Neuronal stem cell (in vitro differentiated cells): Measurements from ENCODE around the gene NDUFS7.
A peak's percentile ranks its signal among the peaks of the same experiment; 100 is the strongest.

Experiments
- DNase-seq: peaks from one replicate; pipeline ENCODE4 v3.0.0-alpha.2; 2013; ENCODE audit warnings: low spot score
- H2AFZ ChIP-seq: one replicate; pipeline ENCODE4 v1.6.1; 2013; ENCODE audit warnings: mild to moderate bottlenecking, low read length, inconsistent platforms
- H2AK5ac ChIP-seq: 2 replicates; pipeline ENCODE4 v1.6.1; 2013; ENCODE audit warnings: low read depth, mild to moderate bottlenecking, inconsistent platforms, low read length, moderate library complexity, mixed read lengths
- H2BK120ac ChIP-seq: 2 replicates; pipeline ENCODE4 v1.6.1; 2013; ENCODE audit warnings: low read depth, mild to moderate bottlenecking, inconsistent platforms, low read length, moderate library complexity, mixed read lengths
- H2BK12ac ChIP-seq: one replicate; pipeline ENCODE4 v1.6.1; 2013; ENCODE audit warnings: low read length, inconsistent platforms
- H2BK15ac ChIP-seq: 2 replicates; pipeline ENCODE4 v1.6.1; 2013; ENCODE audit warnings: mild to moderate bottlenecking, low read length, inconsistent platforms, mixed read lengths
- H2BK5ac ChIP-seq: one replicate; pipeline ENCODE4 v1.6.1; 2013; ENCODE audit warnings: inconsistent platforms, mild to moderate bottlenecking, low read length, moderate library complexity
- H3K14ac ChIP-seq: one replicate; pipeline ENCODE4 v1.6.1; 2013; ENCODE audit warnings: low read length, inconsistent platforms
- H3K18ac ChIP-seq: 2 replicates; pipeline ENCODE4 v1.6.1; 2013; ENCODE audit warnings: low read length, inconsistent platforms
- H3K23ac ChIP-seq: 2 replicates; pipeline ENCODE4 v1.6.1; 2013; ENCODE audit warnings: low read depth, mild to moderate bottlenecking, mixed read lengths, low read length, inconsistent platforms; ENCODE audit not compliant: poor library complexity
- H3K27ac ChIP-seq: replicated peaks from 3 replicates; pipeline ENCODE4 v1.5.1; 2013; ENCODE audit warnings: low read length, inconsistent platforms
- H3K27me3 ChIP-seq, 3 experiments: 2 replicates each; pipeline ENCODE4 v1.6.1; 2013; ENCODE audit warnings: low read length in 3 of 3, mild to moderate bottlenecking in 2 of 3, inconsistent platforms in 1 of 3, low read depth in 1 of 3, mixed read lengths in 1 of 3, moderate library complexity in 1 of 3; ENCODE audit not compliant: control insufficient read depth in 3 of 3, insufficient read depth in 3 of 3
- H3K36me3 ChIP-seq, 2 donors: replicated peaks in 1 of 2; 2 replicates each; pipeline ENCODE4 v1.6.1; 2013; ENCODE audit warnings: low read length in 2 of 2; ENCODE audit not compliant: control insufficient read depth in 2 of 2, insufficient read depth in 2 of 2
- H3K4ac ChIP-seq: 2 replicates; pipeline ENCODE4 v1.6.1; 2013; ENCODE audit warnings: inconsistent platforms, mild to moderate bottlenecking, low read length, moderate library complexity
- H3K4me1 ChIP-seq, 2 donors: 1 replicate in 1 of 2; 2 replicates in 1 of 2; pipeline ENCODE4 v1.6.1; 2013; ENCODE audit warnings: low read length in 2 of 2, low read depth in 1 of 2; ENCODE audit not compliant: control insufficient read depth in 2 of 2, insufficient read depth in 1 of 2
- H3K4me2 ChIP-seq: one replicate; pipeline ENCODE4 v1.6.1; 2013; ENCODE audit warnings: mild to moderate bottlenecking, low read length, inconsistent platforms; ENCODE audit not compliant: insufficient read depth, poor library complexity, severe bottlenecking
- H3K4me3 ChIP-seq, 2 donors: 2 replicates each; pipeline ENCODE4 v1.5.1; 2013; ENCODE audit warnings: low read length in 2 of 2, mild to moderate bottlenecking in 2 of 2, inconsistent platforms in 1 of 2, moderate library complexity in 1 of 2
- H3K79me1 ChIP-seq: one replicate; pipeline ENCODE4 v1.6.1; 2013; ENCODE audit warnings: low read depth, mild to moderate bottlenecking, inconsistent platforms, low read length, moderate library complexity
- H3K9ac ChIP-seq: one replicate; pipeline ENCODE4 v1.6.1; 2013; ENCODE audit warnings: mild to moderate bottlenecking, low read depth, low read length, inconsistent platforms; ENCODE audit not compliant: poor library complexity
- H3K9me3 ChIP-seq, 2 donors: replicated peaks in 1 of 2; 2 replicates each; pipeline versions ENCODE3 to v1.6.1; 2013; ENCODE audit warnings: low read length in 2 of 2, mild to moderate bottlenecking in 2 of 2, inconsistent platforms in 1 of 2, low read depth in 1 of 2, mixed read lengths in 1 of 2, moderate library complexity in 1 of 2; ENCODE audit not compliant: control insufficient read depth in 2 of 2, insufficient read depth in 1 of 2
- H4K8ac ChIP-seq: one replicate; pipeline ENCODE4 v1.6.1; 2013; ENCODE audit warnings: low read depth, mild to moderate bottlenecking, inconsistent platforms, low read length, moderate library complexity
- H4K91ac ChIP-seq: one replicate; pipeline ENCODE4 v1.6.1; 2013; ENCODE audit warnings: low read length, low read depth, mild to moderate bottlenecking, inconsistent platforms; ENCODE audit not compliant: poor library complexity
- whole genome bisulfite sequencing, 2 donors: extraction: QIAGEN DNeasy Blood & Tissue Kit; methylation state at CpG; one replicate each; pipeline ENCODE4 v1.1.7; 2013; ENCODE audit warnings: missing lambda C conversion rate in 2 of 2, mixed read lengths in 1 of 2; ENCODE audit not compliant: insufficient read length in 2 of 2, insufficient replicate concordance in 1 of 2; ENCODE audit errors: extremely low coverage in 2 of 2; 5-methylcytosine and 5-hydroxymethylcytosine counted together

Gene NDUFS7

GRCh38 chr19:1435378-1435989 is 51.8 kb downstream of the NDUFS7 start:
- Histone ChIP-seq H3K9me3 (no peaks in the 10 kb centered on the region), H3K23ac (no peak overlapping the region), H2BK5ac (no peak overlapping the region), H2BK15ac (no peak overlapping the region), H3K4ac (no peak overlapping the region), H3K4me3 (no peak overlapping the region), H3K4me1 (peaks cover 4% of the 10 kb centered on the region in 2 donors), H3K79me1 (peaks cover 25% of the 10 kb centered on the region), H2BK12ac (no peak overlapping the region), H2AFZ (no peak overlapping the region), H4K91ac (no peak overlapping the region), H2AK5ac (no peak overlapping the region), H3K14ac (no peak overlapping the region), H4K8ac (no peak overlapping the region), H2BK120ac (no peak overlapping the region), H3K4me2 (no peak overlapping the region), H3K9ac (peak overlapping the region; percentile 66), H3K27me3 (no peaks in the 10 kb centered on the region), H3K18ac (no peak overlapping the region), H3K36me3 (peaks cover 42 to 61% of the 10 kb centered on the region in 2 donors), H3K27ac (no peak overlapping the region)
- no CpG with 5 or more reads among the region's 21 CpGs for WGBS, 2 donors
- no peak for DNase-seq

GRCh38 chr19:1437609-1438008 is 53.9 kb downstream of the NDUFS7 start:
- Histone ChIP-seq H3K4ac (no peak overlapping the region), H3K9me3 (peaks cover 0 to 2% of the 10 kb centered on the region in 2 donors), H3K4me1 (peaks cover 4% of the 10 kb centered on the region in 2 donors), H2BK120ac (no peak overlapping the region), H2AFZ (peak overlapping the region; percentile 67), H3K36me3 (peaks cover 50 to 68% of the 10 kb centered on the region in 2 donors), H2BK12ac (no peak overlapping the region), H4K8ac (no peak overlapping the region), H3K14ac (no peak overlapping the region), H3K18ac (no peak overlapping the region), H2AK5ac (no peak overlapping the region), H3K4me2 (no peak overlapping the region), H3K27me3 (no peaks in the 10 kb centered on the region), H2BK15ac (no peak overlapping the region), H3K23ac (no peak overlapping the region), H2BK5ac (no peak overlapping the region), H4K91ac (no peak overlapping the region), H3K4me3 (no peak overlapping the region), H3K9ac (no peak overlapping the region), H3K27ac (no peak overlapping the region), H3K79me1 (peaks cover 25% of the 10 kb centered on the region)
- no CpG with 5 or more reads among the region's 8 CpGs for WGBS, 2 donors
- no peak for DNase-seq

GRCh38 chr19:1438035-1438932 is 54.6 kb downstream of the NDUFS7 start, which contains the start of gene RPS15:
Gene RPS15 (plus strand): TSS chr19:1438396. CDS start chr19:1438426, 30 bp downstream.
- H3K79me1 ChIP-seq, result peaks cover 21% of the 10 kb centered on the region
- H4K8ac ChIP-seq, result no peak within 1 kb of the TSS
- peak within 1 kb of the TSS; percentile 99 for H3K9ac ChIP-seq
- H3K27me3 ChIP-seq, result no peaks in the 10 kb centered on the region
- H3K14ac ChIP-seq, result peak within 1 kb of the TSS; percentile 97
- H3K9me3 ChIP-seq, result peaks cover 0 to 2% of the 10 kb centered on the region in 2 donors
- no peak within 1 kb of the TSS for H4K91ac ChIP-seq
- peaks cover 46 to 67% of the 10 kb centered on the region in 2 donors for H3K36me3 ChIP-seq
- H3K4me1 ChIP-seq, result peaks cover 4% of the 10 kb centered on the region in 2 donors
- H3K4me3 ChIP-seq, result peak within 1 kb of the TSS; percentile 89 to 92
- H3K4me2 ChIP-seq, result peak within 1 kb of the TSS; percentile 91
- peak within 1 kb of the TSS; percentile 99 for H3K23ac ChIP-seq
- peak within 1 kb of the TSS; percentile 93 for H2AK5ac ChIP-seq
- peak within 1 kb of the TSS; percentile 100 for H3K18ac ChIP-seq
- H3K4ac ChIP-seq, result no peak within 1 kb of the TSS
- peak within 1 kb of the TSS; percentile 67 for H2AFZ ChIP-seq
- no peak within 1 kb of the TSS for H2BK12ac ChIP-seq
- no CpG with 5 or more reads among the region's 100 CpGs for WGBS, 2 donors
- peak within 1 kb of the TSS; percentile 83 for H3K27ac ChIP-seq
- H2BK15ac ChIP-seq, result no peak within 1 kb of the TSS
- no peak within 1 kb of the TSS for H2BK120ac ChIP-seq
- DNase-seq, result peak; percentile 96
- peak within 1 kb of the TSS; percentile 87 for H2BK5ac ChIP-seq

GRCh38 chr19:1438933-1439354 is 55.2 kb downstream of the NDUFS7 start:
- H3K14ac ChIP-seq, result no peak overlapping the region
- WGBS, 2 donors, result no CpG with 5 or more reads among the region's 26 CpGs
- no peak overlapping the region for H2BK120ac ChIP-seq
- H3K36me3 ChIP-seq, result peaks cover 39 to 62% of the 10 kb centered on the region in 2 donors
- peak overlapping the region; percentile 99 for H3K23ac ChIP-seq
- no peak for DNase-seq
- peaks cover 4% of the 10 kb centered on the region in 2 donors for H3K4me1 ChIP-seq
- H3K27me3 ChIP-seq, result no peaks in the 10 kb centered on the region
- peak overlapping the region; percentile 89 to 92 for H3K4me3 ChIP-seq
- peak overlapping the region; percentile 93 for H2AK5ac ChIP-seq
- H3K79me1 ChIP-seq, result peaks cover 21% of the 10 kb centered on the region
- peak overlapping the region; percentile 99 for H3K9ac ChIP-seq
- peak overlapping the region; percentile 100 for H3K18ac ChIP-seq
- no peak overlapping the region for H4K91ac ChIP-seq
- H3K4ac ChIP-seq, result no peak overlapping the region
- peak overlapping the region; percentile 91 for H3K4me2 ChIP-seq
- H3K27ac ChIP-seq, result no peak overlapping the region
- H2BK12ac ChIP-seq, result no peak overlapping the region
- H2BK15ac ChIP-seq, result no peak overlapping the region
- H2AFZ ChIP-seq, result no peak overlapping the region
- H2BK5ac ChIP-seq, result peak overlapping the region; percentile 87
- peaks cover 0 to 2% of the 10 kb centered on the region in 2 donors for H3K9me3 ChIP-seq
- H4K8ac ChIP-seq, result no peak overlapping the region
